GM12891 (cell line): ENCODE data around the gene RGL1.

Experiments used
- DNase-seq: peaks from one replicate; pipeline ENCODE4 v3.0.0; 2011; ENCODE audit warnings: low spot score; ENCODE audit not compliant: insufficient read length
- FAIRE-seq: peaks from 2 replicates; lab custom pipeline; 2011; peaks lifted over from hg19 to GRCh38; lab: Jason Lieb, UNC
- PAX5 ChIP-seq: IDR thresholded peaks from 2 replicates; pipeline ENCODE4 v1.6.1; 2011; ENCODE audit warnings: low read length, moderate library complexity, mild to moderate bottlenecking; ENCODE audit not compliant: insufficient read depth, severe bottlenecking
- POLR2A ChIP-seq: IDR thresholded peaks from 2 replicates; pipeline ENCODE4 v1.6.1; 2011; ENCODE audit warnings: low read depth, low read length, control low read depth
- POLR2AphosphoS5 ChIP-seq: IDR thresholded peaks from 2 replicates; pipeline ENCODE4 v1.6.1; 2011; ENCODE audit warnings: low read depth, low read length, control low read depth
- POU2F2 ChIP-seq: IDR thresholded peaks from 2 replicates; pipeline ENCODE4 v1.6.1; 2011; ENCODE audit warnings: low read depth, mild to moderate bottlenecking, control low read depth, low read length, moderate library complexity
- SPI1 ChIP-seq: IDR thresholded peaks from 2 replicates; pipeline ENCODE4 v1.6.1; 2011; ENCODE audit warnings: low read depth, low read length, control low read depth
- TAF1 ChIP-seq: IDR thresholded peaks from 2 replicates; pipeline ENCODE4 v1.6.1; 2011; ENCODE audit warnings: low read depth, low read length, control low read depth

The RGL1 gene

DNA sequence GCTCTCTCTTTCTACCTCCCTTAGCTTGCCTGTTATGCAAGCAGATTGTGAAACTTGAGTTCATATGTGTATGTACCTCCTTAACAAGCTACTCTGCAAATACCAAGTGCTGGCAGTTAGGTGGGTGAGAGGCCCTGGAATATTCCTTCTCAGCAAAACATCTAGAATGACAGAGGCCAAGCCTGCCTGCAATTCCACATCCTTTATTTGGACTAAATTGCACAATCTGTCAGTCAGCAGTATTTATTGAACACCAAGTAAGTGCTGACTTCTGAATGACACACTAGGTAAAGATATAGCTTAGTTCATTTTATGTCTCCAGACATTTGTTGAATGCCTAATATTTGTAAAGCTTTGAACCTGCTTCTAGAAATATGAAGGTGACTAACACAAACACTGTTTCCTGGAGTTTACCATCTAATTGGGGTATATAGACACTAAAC is 87.5 kb downstream of the RGL1 start:
- no peak for DNase-seq
- FAIRE-seq: peak; percentile 23
- TF ChIP-seq POLR2A: no peak
- TF ChIP-seq TAF1: no peak
- no peak for TF ChIP-seq PAX5
- TF ChIP-seq POU2F2: no peak
- TF ChIP-seq POLR2AphosphoS5: no peak
- TF ChIP-seq SPI1: no peak

DNA sequence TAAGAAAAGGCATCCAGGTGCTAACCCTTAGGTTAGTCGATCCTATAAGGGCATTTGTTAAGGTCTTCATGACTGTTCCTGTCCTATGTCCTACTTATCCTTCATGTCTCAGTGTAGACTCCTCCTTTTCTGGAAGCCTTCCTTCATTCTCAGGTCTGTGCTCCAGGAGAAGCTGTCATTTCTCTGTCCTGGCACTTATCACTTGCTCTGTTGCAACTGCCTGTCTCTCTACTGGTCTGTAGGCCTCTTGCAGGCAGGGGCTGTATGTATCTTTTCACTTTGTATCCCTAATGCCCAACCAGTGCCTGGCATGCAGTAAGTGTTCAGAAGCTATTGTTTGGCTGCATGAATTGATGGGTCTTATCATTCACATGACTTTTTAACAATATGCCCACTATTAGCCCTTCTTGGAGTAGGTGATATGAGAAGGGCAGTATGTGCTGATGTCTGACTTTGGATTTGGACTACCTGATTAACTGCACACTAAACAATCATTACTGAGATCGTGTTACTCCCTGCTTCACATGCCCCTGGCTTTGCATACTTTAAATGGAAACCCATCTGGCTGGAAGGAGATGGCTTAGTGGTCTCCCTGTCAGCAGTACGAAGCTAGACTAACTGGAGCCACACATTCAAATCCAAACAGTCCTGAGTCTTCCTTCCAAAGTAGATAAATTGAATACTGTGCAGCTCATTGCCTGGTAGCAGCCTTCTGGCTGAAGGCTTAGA is 88.8 kb downstream of the RGL1 start:
- TF ChIP-seq POU2F2: no peak
- TF ChIP-seq POLR2AphosphoS5: no peak
- TF ChIP-seq TAF1: no peak
- TF ChIP-seq POLR2A: no peak
- TF ChIP-seq PAX5: no peak
- DNase-seq (no peak), FAIRE-seq (no peak)

- DNase-seq (no peak), FAIRE-seq (no peak)
- TF ChIP-seq PAX5 (no peak), TAF1 (no peak)
Observed at GRCh38 chr1:183894290-183894565, 89.3 kb downstream of the RGL1 start.

GRCh38 chr1:183896466-183897048 is 91.6 kb downstream of the RGL1 start:
- TF ChIP-seq TAF1 (no peak), POU2F2 (no peak), POLR2AphosphoS5 (no peak), SPI1 (peak; percentile 60; the same call in 1 of the 2 replicates)
- no peak for FAIRE-seq
- no peak for DNase-seq

DNA sequence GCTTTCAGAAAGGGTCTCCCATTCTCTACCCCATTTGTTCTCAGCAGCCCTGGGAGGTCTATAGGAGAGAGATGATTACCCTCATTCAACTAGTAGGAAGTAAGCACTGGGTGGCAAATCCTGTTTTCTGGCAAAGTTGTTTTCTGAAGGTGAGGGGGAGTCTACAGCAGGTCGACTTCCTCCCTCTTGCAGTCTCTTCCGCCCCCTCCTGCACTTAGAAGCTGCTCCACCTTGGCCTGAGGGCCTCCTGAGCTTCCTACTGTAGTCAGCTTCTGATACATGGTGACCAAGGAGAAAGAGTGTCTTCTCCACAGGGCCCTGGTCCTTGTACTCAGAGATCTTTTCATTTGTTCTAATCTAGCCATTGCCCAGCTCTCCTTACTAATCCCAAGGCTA is 93.1 kb downstream of the RGL1 start:
- DNase-seq (no peak), FAIRE-seq (no peak)
- TF ChIP-seq POLR2A (no peak), TAF1 (no peak), SPI1 (peak; percentile 61), PAX5 (no peak)

- TF ChIP-seq POLR2AphosphoS5: 0 out of 2 replicates have a peak, but pooled peaks have one; percentile 26
- TF ChIP-seq POLR2A: no peak
- FAIRE-seq (no peak), DNase-seq (no peak)
Observed at GRCh38 chr1:183898610-183899009, 93.7 kb downstream of the RGL1 start.

GRCh38 chr1:183901748-183902330 is 96.9 kb downstream of the RGL1 start:
- DNase-seq: no peak
- FAIRE-seq: no peak

GRCh38 chr1:183903101-183903500 is 98.2 kb downstream of the RGL1 start:
- FAIRE-seq (no peak), DNase-seq (no peak)
- TF ChIP-seq PAX5 (no peak), POU2F2 (no peak), TAF1 (no peak), POLR2AphosphoS5 (no peak), SPI1 (no peak)

More at GRCh38 chr1:183901748-183902330, 96.9 kb downstream of the RGL1 start:
- TF ChIP-seq PAX5 (no peak), SPI1 (peak; percentile 74)

DNA sequence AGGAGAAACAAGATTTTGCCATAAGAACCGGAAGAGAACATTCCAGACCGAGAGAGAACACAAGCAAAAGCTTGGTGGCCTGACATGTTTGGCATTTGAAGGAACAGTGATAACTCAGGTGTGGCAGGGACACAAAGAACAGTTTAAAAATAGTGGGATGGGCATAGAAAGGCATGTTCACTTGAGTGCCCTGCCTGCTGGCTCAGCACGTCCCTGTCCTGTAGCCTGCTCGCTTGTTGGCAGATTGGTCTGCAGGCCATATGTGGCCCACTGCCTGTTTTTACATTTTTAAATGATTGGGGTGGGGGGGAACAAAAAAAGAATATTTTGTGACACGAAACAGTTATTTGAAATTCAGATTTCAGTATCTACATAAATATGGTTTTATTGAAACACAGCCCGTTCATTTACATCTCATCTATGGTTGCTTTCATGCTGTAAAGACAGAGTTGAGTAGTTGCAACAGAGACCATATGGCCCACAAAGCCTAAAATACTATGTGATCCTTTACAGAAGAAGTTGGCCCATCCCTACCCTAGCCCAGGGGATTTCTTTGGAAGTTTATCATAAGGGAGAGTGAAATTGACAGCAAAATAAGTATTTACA is 100.7 kb downstream of the RGL1 start:
- DNase-seq: no peak
- FAIRE-seq: no peak
- TF ChIP-seq POLR2A (no peak), POU2F2 (no peak), PAX5 (no peak), POLR2AphosphoS5 (no peak), TAF1 (no peak), SPI1 (no peak)

- no peak for TF ChIP-seq POLR2AphosphoS5
- no peak for TF ChIP-seq PAX5
- DNase-seq (no peak), FAIRE-seq (no peak)
Observed at GRCh38 chr1:183907070-183907469, 102.2 kb downstream of the RGL1 start.
